CD4-positive, CD25-positive, alpha-beta regulatory T cell (primary cell): ENCODE data around the gene KIF22. TPM values are rescaled to one million over a fixed set of nuclear protein-coding genes. Genes with fewer than 3 reads are reported as not detected.

Source experiments
- ATAC-seq, 2 donors: fragments of 150-1000 bp; cut with Tn5 transposase; one replicate each; pipeline ENCODE4 v1.10.0; 2021; ENCODE audit warnings: low read depth in 2 of 2, moderate number of reproducible peaks in 2 of 2, moderate library complexity in 1 of 2
- DNase-seq, 3 donors: peaks; one replicate each; pipeline versions ENCODE4 v3.0.0 to v3.0.0-alpha.2; 2012 to 2022; ENCODE audit warnings: mixed read lengths in 1 of 3
- H3K27ac ChIP-seq: one replicate; pipeline ENCODE4 v1.7.0; 2013; ENCODE audit warnings: mild to moderate bottlenecking, low read length; ENCODE audit not compliant: insufficient read depth, poor library complexity, severe bottlenecking
- H3K27me3 ChIP-seq: one replicate; pipeline ENCODE4 v1.7.0; 2013; ENCODE audit warnings: low read length; ENCODE audit not compliant: control insufficient read depth, insufficient read depth
- H3K36me3 ChIP-seq: one replicate; pipeline ENCODE4 v1.7.0; 2013; ENCODE audit warnings: mild to moderate bottlenecking, low read length, moderate library complexity; ENCODE audit not compliant: control insufficient read depth, insufficient read depth
- H3K4me1 ChIP-seq: 2 replicates; pipeline ENCODE4 v1.7.0; 2013; ENCODE audit warnings: mild to moderate bottlenecking, low read length; ENCODE audit not compliant: insufficient read depth, control insufficient read depth, poor library complexity, severe bottlenecking
- H3K4me3 ChIP-seq: one replicate; pipeline ENCODE4 v1.7.0; 2013; ENCODE audit warnings: low read depth, mild to moderate bottlenecking, low read length, moderate library complexity
- H3K9me3 ChIP-seq, 2 experiments: 1 replicate in 1 of 2; 2 replicates in 1 of 2; pipeline ENCODE4 v1.7.0; 2013; ENCODE audit warnings: low read length in 2 of 2, mild to moderate bottlenecking in 1 of 2, moderate library complexity in 1 of 2; ENCODE audit not compliant: control insufficient read depth in 2 of 2
- H3K27ac Mint-ChIP-seq, 3 donors: one replicate each; pipeline ENCODE4 v1.8.0; 2020 to 2022; ENCODE audit warnings: mild to moderate bottlenecking in 3 of 3, mixed read lengths in 3 of 3, moderate library complexity in 2 of 3
- H3K27me3 Mint-ChIP-seq: one replicate; pipeline ENCODE4 v1.8.0; 2022; ENCODE audit warnings: mild to moderate bottlenecking, mixed read lengths
- H3K36me3 Mint-ChIP-seq: one replicate; pipeline ENCODE4 v1.8.0; 2020; ENCODE audit warnings: mixed read lengths
- H3K4me1 Mint-ChIP-seq, 4 donors: one replicate each; pipeline ENCODE4 v1.8.0; 2020 to 2022; ENCODE audit warnings: mixed read lengths in 4 of 4, mild to moderate bottlenecking in 1 of 4
- H3K4me3 Mint-ChIP-seq, 4 donors: one replicate each; pipeline ENCODE4 v1.8.0; 2020 to 2022; ENCODE audit warnings: mild to moderate bottlenecking in 4 of 4, mixed read lengths in 4 of 4, moderate library complexity in 3 of 4
- H3K9me3 Mint-ChIP-seq, 7 donors: one replicate each; pipeline ENCODE4 v1.8.0; 2020 to 2022; ENCODE audit warnings: mixed read lengths in 7 of 7, mild to moderate bottlenecking in 3 of 7, moderate library complexity in 2 of 7
- polyA plus RNA-seq, 4 donors: library from polyadenylated mRNA; unstranded; fragments of 300-500 nt; fragmentation: Illumina TruSeq; gene quantifications; one replicate each; pipeline ENCODE4 v1.2.3, GENCODE V29; 2021
- total RNA-seq: library from RNA; stranded (reverse); gene quantifications from one replicate; pipeline ENCODE4 v1.2.3, GENCODE V29; 2022

The KIF22 gene
- total RNA-seq (89.1 TPM), polyA plus RNA-seq (10 to 100 TPM; 49.4 to 65.1 (median 56.1) TPM)

DNA sequence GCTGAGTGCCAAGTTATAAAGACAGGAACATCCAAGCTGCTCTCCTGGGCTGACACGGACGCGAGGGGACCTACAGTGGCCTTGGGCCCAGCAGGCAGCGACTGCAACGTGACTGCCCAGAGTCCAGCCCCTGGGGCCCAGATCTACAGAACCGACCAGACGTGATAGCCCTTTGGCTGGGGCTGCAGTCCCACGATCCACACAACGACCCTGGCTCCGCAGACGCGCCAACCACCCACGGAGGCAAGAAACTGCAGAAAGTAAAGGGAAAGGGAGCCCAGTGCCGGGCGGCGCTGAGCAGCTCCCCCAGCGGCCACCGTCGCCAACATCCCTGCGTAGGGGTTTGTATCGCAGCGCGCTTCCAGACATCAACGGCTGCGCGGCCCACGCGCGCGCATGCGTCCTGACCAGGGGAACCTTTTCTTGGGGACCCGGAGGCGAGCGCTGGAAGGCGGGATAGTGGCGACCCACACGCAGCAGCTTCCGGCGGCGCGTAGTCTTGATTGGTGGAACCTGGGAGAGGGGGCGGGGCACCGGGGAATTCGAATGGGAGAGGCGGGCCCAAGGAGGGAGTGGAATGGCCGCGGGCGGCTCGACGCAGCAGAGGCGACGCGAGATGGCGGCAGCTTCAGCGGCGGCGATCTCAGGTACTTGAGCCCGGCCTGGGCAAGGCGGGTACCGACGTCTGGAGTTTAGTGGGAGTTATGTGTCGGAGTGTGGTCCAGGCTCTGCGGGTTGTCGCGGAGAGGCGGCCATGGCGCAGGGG, at the start of gene KIF22:
KIF22 (plus strand) TSS at position 569 of the 766 bp plus-strand sequence; CDS start at position 578, 9 bp downstream.
- H3K4me3 ChIP-seq: peak within 1 kb of the TSS; percentile 93
- H3K4me1 ChIP-seq: peaks cover 40% of the 10 kb centered on the region
- Mint-ChIP-seq H3K4me3 (peak within 1 kb of the TSS; percentile 96 to 100 (median 98)), H3K36me3 (peaks cover 6% of the 10 kb centered on the region), H3K27me3 (peaks cover 10% of the 10 kb centered on the region), H3K4me1 (peaks cover 18 to 49% (median 32%) of the 10 kb centered on the region in 4 donors), H3K27ac (peak within 1 kb of the TSS; percentile 97 to 99 (median 98)), H3K9me3 (no peaks in the 10 kb centered on the region)
- no peaks in the 10 kb centered on the region for H3K9me3 ChIP-seq
- H3K27me3 ChIP-seq: no peaks in the 10 kb centered on the region
- peaks cover 3% of the 10 kb centered on the region for H3K36me3 ChIP-seq
- ATAC-seq (peak; percentile 91 to 94), DNase-seq (peak; percentile 100)
- H3K27ac ChIP-seq: peak within 1 kb of the TSS; percentile 82

DNA sequence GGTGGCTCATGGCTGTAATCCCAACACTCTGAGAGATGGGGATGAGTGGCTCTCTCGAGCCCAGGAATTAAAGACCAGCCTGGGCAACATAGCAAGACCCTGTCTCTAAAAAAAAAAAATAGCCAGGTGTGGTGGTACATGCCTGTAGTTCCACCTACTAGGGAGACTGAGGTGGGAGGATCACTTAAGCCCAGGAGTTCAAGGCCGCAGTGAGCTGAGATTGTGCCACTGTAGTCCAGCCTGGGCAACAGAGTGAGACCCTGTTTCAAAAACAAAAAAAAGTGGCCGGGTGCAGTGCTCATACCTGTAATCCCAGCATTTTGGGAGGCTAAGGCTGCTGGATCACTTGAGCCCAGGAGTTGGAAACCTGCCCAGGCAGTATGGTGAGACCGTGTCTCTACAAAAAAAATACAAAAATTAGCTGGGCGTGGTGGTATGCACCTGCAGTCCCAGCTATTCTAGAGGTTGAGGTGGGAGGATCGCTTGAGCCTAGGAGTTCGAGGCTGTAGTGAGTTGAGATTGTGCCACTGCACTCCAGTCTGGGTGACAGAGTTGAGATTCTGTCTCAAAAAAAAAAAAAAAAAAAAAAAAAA, 47.8 kb upstream of the KIF22 start:
- Histone ChIP-seq H3K9me3 (no peaks in the 10 kb centered on the region), H3K27ac (peak overlapping the region; percentile 95), H3K4me3 (peak overlapping the region; percentile 49), H3K36me3 (peaks cover 26% of the 10 kb centered on the region), H3K4me1 (peaks cover 92% of the 10 kb centered on the region), H3K27me3 (no peaks in the 10 kb centered on the region)
- H3K4me1 Mint-ChIP-seq: peaks cover 20 to 89% (median 62%) of the 10 kb centered on the region in 4 donors
- DNase-seq (no peak), ATAC-seq (no peak)
- H3K4me3 Mint-ChIP-seq: peak overlapping the region; percentile 88 to 99 (median 92)
- H3K27me3 Mint-ChIP-seq: peaks cover 5% of the 10 kb centered on the region
- H3K27ac Mint-ChIP-seq: peak overlapping the region; percentile 59 to 90 (median 89)
- H3K9me3 Mint-ChIP-seq: peaks cover 0 to 2% (median 0%) of the 10 kb centered on the region in 7 donors
- H3K36me3 Mint-ChIP-seq: peaks cover 50% of the 10 kb centered on the region

DNA sequence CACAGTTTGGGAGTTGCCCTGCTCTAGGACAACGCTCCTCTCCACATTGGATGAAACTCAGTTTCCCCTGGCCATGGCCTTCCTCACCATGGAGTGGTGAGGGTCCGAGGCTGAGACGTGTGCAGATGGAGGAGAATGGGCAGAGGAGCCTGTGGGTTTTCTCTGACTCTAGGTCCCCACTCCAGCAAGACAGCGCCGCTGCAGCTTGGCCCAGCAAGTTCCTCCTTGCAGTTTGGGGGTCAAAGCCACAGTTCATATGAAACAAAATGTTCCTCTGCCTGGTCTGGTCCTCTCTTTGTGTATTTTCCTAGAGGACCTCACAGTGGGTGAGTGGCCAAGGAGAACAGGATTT, 47.1 kb upstream of the KIF22 start:
- peak overlapping the region; percentile 89 to 92 (median 90) for H3K27ac Mint-ChIP-seq
- DNase-seq: no peak
- Histone ChIP-seq H3K36me3 (peaks cover 28% of the 10 kb centered on the region), H3K4me3 (peak overlapping the region; percentile 49), H3K27me3 (no peaks in the 10 kb centered on the region), H3K27ac (peak overlapping the region; percentile 95), H3K4me1 (peaks cover 92% of the 10 kb centered on the region), H3K9me3 (no peaks in the 10 kb centered on the region)
- peak overlapping the region; percentile 88 to 99 (median 92) for H3K4me3 Mint-ChIP-seq
- ATAC-seq: no peak
- H3K4me1 Mint-ChIP-seq: peaks cover 17 to 85% (median 55%) of the 10 kb centered on the region in 4 donors
- H3K9me3 Mint-ChIP-seq: peaks cover 0 to 2% (median 0%) of the 10 kb centered on the region in 7 donors
- peaks cover 5% of the 10 kb centered on the region for H3K27me3 Mint-ChIP-seq
- peaks cover 52% of the 10 kb centered on the region for H3K36me3 Mint-ChIP-seq

DNA sequence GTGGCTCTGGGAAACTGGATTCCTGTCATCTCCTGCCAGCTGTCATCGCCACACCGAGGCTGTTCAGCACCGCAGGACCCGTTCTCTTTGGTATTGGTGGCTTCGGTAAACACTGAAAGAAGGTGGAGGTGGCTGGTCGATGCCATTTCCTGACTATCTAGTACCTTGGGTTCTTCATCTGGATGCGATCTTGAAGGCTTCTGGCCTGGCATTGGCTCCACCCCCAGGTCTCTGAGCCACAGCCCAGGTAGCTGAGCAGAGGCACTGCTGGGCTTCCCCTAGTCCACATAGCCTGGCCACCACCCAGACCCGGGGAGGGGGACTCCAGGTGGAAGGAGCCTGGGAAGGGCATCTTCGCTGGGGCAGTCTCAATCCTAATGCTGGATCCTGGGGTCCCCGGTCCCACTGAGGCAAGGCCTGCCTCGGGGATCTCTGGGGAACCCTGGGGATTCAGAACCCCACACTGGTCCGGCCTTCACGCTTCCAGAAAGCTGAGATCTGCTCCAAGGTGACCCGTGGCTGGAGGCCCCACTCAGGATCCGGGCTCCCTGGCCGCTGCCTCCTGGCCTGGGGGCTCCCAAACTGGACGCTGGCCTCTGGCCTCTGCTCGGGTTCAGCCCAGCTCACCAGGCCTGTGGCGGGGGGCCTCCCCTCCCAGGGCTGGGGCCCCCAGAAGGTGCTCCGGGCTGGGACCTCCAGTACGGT, 46.6 kb upstream of the KIF22 start:
- peak overlapping the region; percentile 90 to 99 (median 97) for H3K4me3 Mint-ChIP-seq
- peak overlapping the region; percentile 95 for H3K27ac ChIP-seq
- H3K4me1 Mint-ChIP-seq: peaks cover 11 to 84% (median 53%) of the 10 kb centered on the region in 4 donors
- H3K9me3 Mint-ChIP-seq: peaks cover 0 to 2% (median 0%) of the 10 kb centered on the region in 7 donors
- ATAC-seq (no peak), DNase-seq (peak in 1 of 3 donors; percentile 58)
- peak overlapping the region; percentile 49 for H3K4me3 ChIP-seq
- peaks cover 5% of the 10 kb centered on the region for H3K27me3 Mint-ChIP-seq
- H3K4me1 ChIP-seq: peaks cover 87% of the 10 kb centered on the region
- H3K36me3 ChIP-seq: peaks cover 31% of the 10 kb centered on the region
- H3K9me3 ChIP-seq: no peaks in the 10 kb centered on the region
- H3K27me3 ChIP-seq: no peaks in the 10 kb centered on the region
- H3K36me3 Mint-ChIP-seq: peaks cover 57% of the 10 kb centered on the region
- H3K27ac Mint-ChIP-seq: peak overlapping the region; percentile 89 to 100 (median 92)

DNA sequence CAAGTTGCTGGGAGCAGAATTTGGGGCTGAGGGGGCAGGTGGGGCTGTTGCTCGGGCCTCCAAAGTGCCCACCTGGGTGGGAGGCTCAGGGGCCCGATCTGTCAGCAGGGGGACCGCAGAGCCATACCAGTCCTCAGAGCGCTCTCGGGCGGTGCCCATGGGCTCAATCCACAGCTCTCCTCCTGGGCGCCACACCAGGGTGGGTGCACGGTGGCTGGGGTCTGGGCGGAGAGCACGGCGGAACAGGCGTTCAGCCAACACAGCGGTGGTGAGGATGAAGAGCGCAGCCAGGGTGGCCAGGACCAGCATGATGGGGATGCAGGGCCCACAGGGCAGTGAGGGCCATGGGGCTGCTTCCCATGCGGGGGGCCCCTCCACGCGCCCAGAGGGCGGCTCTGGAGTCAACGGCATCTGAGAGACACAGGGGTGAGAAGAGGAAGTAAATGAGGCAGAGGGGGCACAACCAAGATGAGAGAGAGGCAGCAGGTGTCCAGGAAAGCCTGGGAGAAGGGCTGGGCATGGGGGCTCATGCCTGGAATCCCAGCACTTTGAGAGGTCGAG, 45.9 kb upstream of the KIF22 start:
- Mint-ChIP-seq H3K36me3 (peaks cover 58% of the 10 kb centered on the region), H3K27ac (peak overlapping the region; percentile 99 to 100 (median 99)), H3K9me3 (peaks cover 0 to 2% (median 0%) of the 10 kb centered on the region in 7 donors), H3K4me1 (peaks cover 11 to 85% (median 52%) of the 10 kb centered on the region in 4 donors), H3K4me3 (peak overlapping the region; percentile 89 to 99 (median 96)), H3K27me3 (peaks cover 5% of the 10 kb centered on the region)
- DNase-seq (no peak), ATAC-seq (no peak)
- peak overlapping the region; percentile 83 for H3K4me3 ChIP-seq
- peak overlapping the region; percentile 95 for H3K27ac ChIP-seq
- H3K36me3 ChIP-seq: peaks cover 34% of the 10 kb centered on the region
- H3K9me3 ChIP-seq: no peaks in the 10 kb centered on the region
- peaks cover 81% of the 10 kb centered on the region for H3K4me1 ChIP-seq
- no peaks in the 10 kb centered on the region for H3K27me3 ChIP-seq

DNA sequence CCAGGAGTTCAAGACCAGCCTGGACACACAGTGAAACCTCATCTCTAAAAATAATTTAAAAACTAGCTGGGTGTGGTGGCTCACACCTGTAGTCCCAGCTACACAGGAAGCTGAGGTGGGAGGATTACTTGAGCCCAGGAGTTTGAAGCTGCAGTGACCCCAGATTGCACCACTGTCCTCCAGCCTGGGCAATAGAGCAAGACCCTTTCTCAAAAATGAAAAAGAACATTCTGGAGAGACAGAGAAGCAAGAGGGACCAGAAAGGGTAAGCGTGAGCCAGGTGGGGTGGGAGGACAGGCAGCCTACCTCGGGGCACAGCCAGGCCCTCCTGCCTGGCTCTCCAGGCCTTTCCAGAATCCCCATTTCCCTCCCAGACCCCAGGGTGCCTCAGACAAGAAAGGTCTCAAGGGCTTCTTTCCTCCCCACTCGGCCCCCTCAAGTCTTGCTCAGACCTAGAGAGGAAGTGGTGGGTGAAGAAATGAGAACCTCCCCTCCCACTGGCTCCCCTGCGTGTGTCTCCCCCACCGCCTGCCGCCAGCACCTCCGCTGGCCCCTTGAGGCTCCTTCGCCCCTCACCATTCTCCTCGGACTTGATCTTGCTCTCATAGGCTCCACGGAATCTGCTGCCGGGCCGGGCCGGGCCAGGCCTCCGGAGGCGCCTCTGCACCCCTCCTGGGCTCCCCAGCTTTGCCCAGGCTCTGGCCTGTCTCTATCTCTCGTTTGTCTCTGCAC, 45.3 kb upstream of the KIF22 start:
- peaks cover 0 to 2% (median 0%) of the 10 kb centered on the region in 7 donors for H3K9me3 Mint-ChIP-seq
- Histone ChIP-seq H3K9me3 (no peaks in the 10 kb centered on the region), H3K36me3 (peaks cover 34% of the 10 kb centered on the region), H3K27ac (peak overlapping the region; percentile 95), H3K4me3 (peak overlapping the region; percentile 83), H3K27me3 (no peaks in the 10 kb centered on the region), H3K4me1 (peaks cover 80% of the 10 kb centered on the region)
- peaks cover 51% of the 10 kb centered on the region for H3K36me3 Mint-ChIP-seq
- DNase-seq (peak; percentile 21 to 75 (median 35)), ATAC-seq (peak; percentile 50 to 57)
- peaks cover 5% of the 10 kb centered on the region for H3K27me3 Mint-ChIP-seq
- peak overlapping the region; percentile 89 to 99 (median 96) for H3K4me3 Mint-ChIP-seq
- peaks cover 11 to 81% (median 49%) of the 10 kb centered on the region in 4 donors for H3K4me1 Mint-ChIP-seq
- peak overlapping the region; percentile 99 to 100 (median 99) for H3K27ac Mint-ChIP-seq
